Uterus (tissue), 2 donors: ENCODE measurements around the gene GPR32.
"Not testable (repeated sequence)": the region's sequence is repeated elsewhere in the genome, so short reads cannot be mapped to it uniquely, and the experiment has no call there.

Experiments
- CTCF ChIP-seq, 4 experiments: fragments of 200-600 bp in 2 of 4; fragments of 450-650 bp in 2 of 4; sonication (generic) in 2 of 4; IDR thresholded peaks; one replicate each; pipeline ENCODE4 v1.5.1; 2016 to 2019; ENCODE audit warnings: antibody characterized with exemption in 4 of 4, mild to moderate bottlenecking in 2 of 4, moderate library complexity in 1 of 4
- POLR2A ChIP-seq, 2 donors: fragments of 450-650 bp; IDR thresholded peaks; one replicate each; pipeline ENCODE4 v1.6.1; 2016; ENCODE audit warnings: antibody characterized with exemption in 2 of 2, mild to moderate bottlenecking in 1 of 2, moderate library complexity in 1 of 2

GRCh38 chr19:50766746-50767145 is 3.5 kb upstream of the GPR32 start:
- not testable (repeated sequence) for TF ChIP-seq CTCF, POLR2A (IDR thresholded peaks at IDR 0.05)
